Measurements from ENCODE around the gene MYDGF.

Gene MYDGF

GRCh38 chr19:4711211-4711610, 41.1 kb upstream of the MYDGF start:
- Histone ChIP-seq H3K4me3 (ENCODE audit: insufficient read depth, low read depth, low read length) (no peak overlapping the region), H3K9me3 (ENCODE audit: control insufficient read depth, low read length) (no peaks in the 10 kb centered on the region), H3K36me3 (ENCODE audit: control insufficient read depth, insufficient read depth, low read length) (peaks cover 10% of the 10 kb centered on the region), H3K27ac (ENCODE audit: insufficient read depth, low read depth, low read length, poor library complexity, severe bottlenecking) (no peak overlapping the region), H3K4me1 (ENCODE audit: control insufficient read depth, insufficient read depth, low read length) (no peaks in the 10 kb centered on the region), H3K27me3 (ENCODE audit: control insufficient read depth, insufficient read depth, low read length, poor library complexity, severe bottlenecking) (no peaks in the 10 kb centered on the region)
- WGBS, 2 experiments: 94 to 95% methylated on average over 8 of the region's 8 CpGs

GRCh38 chr19:4710281-4710600, 40.1 kb upstream of the MYDGF start:
- H3K4me1 ChIP-seq (ENCODE audit: control insufficient read depth, insufficient read depth, low read length): no peaks in the 10 kb centered on the region
- 95% methylated on average over 16 of the region's 16 CpGs for WGBS, 2 experiments

GRCh38 chr19:4709440-4710280, 39.5 kb upstream of the MYDGF start:
- no peaks in the 10 kb centered on the region for H3K9me3 ChIP-seq (ENCODE audit: control insufficient read depth, low read length)
- no peaks in the 10 kb centered on the region for H3K4me1 ChIP-seq (ENCODE audit: control insufficient read depth, insufficient read depth, low read length)
- H3K36me3 ChIP-seq (ENCODE audit: control insufficient read depth, insufficient read depth, low read length): peaks cover 10% of the 10 kb centered on the region
- H3K27ac ChIP-seq (ENCODE audit: insufficient read depth, low read depth, low read length, poor library complexity, severe bottlenecking): no peak overlapping the region
- 96% methylated on average over 20 of the region's 20 CpGs for WGBS, 2 experiments
- H3K27me3 ChIP-seq (ENCODE audit: control insufficient read depth, insufficient read depth, low read length, poor library complexity, severe bottlenecking): no peaks in the 10 kb centered on the region
- H3K4me3 ChIP-seq (ENCODE audit: insufficient read depth, low read depth, low read length): no peak overlapping the region

More at GRCh38 chr19:4710281-4710600, 40.1 kb upstream of the MYDGF start:
- no peaks in the 10 kb centered on the region for H3K9me3 ChIP-seq (ENCODE audit: control insufficient read depth, low read length)
- H3K36me3 ChIP-seq (ENCODE audit: control insufficient read depth, insufficient read depth, low read length): peaks cover 10% of the 10 kb centered on the region
- H3K27me3 ChIP-seq (ENCODE audit: control insufficient read depth, insufficient read depth, low read length, poor library complexity, severe bottlenecking): no peaks in the 10 kb centered on the region
- no peak overlapping the region for H3K27ac ChIP-seq (ENCODE audit: insufficient read depth, low read depth, low read length, poor library complexity, severe bottlenecking)
- no peak overlapping the region for H3K4me3 ChIP-seq (ENCODE audit: insufficient read depth, low read depth, low read length)

- Histone ChIP-seq H3K27me3 (ENCODE audit: control insufficient read depth, insufficient read depth, low read length, poor library complexity, severe bottlenecking) (no peaks in the 10 kb centered on the region), H3K36me3 (ENCODE audit: control insufficient read depth, insufficient read depth, low read length) (peaks cover 5% of the 10 kb centered on the region), H3K9me3 (ENCODE audit: control insufficient read depth, low read length) (no peaks in the 10 kb centered on the region), H3K4me3 (ENCODE audit: insufficient read depth, low read depth, low read length) (no peak overlapping the region), H3K4me1 (ENCODE audit: control insufficient read depth, insufficient read depth, low read length) (no peaks in the 10 kb centered on the region), H3K27ac (ENCODE audit: insufficient read depth, low read depth, low read length, poor library complexity, severe bottlenecking) (no peak overlapping the region)
- WGBS, 2 experiments: 96% methylated on average over 10 of the region's 10 CpGs
Measured at GRCh38 chr19:4707956-4708650, 38.0 kb upstream of the MYDGF start.

DNA sequence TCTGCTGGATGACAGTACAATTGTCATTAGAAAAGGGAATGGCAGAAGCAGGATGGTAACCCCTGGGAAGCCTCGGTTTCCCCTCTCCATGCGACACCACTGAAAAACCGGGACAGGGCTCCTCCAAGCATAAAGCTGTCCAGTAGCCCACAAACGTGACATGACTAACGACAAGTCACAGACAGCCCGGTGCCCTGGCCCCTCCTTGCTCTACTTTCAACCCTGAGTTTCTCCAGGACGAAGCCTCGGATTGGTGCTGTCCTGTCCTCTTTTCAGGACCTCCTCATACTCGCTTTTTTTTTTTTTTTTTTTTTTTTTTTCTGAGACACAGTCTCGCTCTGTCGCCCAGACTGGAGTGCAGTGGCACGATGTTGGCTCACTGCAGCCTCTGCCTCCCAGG, 37.2 kb upstream of the MYDGF start:
- peaks cover 2% of the 10 kb centered on the region for H3K36me3 ChIP-seq (ENCODE audit: control insufficient read depth, insufficient read depth, low read length)
- H3K27me3 ChIP-seq (ENCODE audit: control insufficient read depth, insufficient read depth, low read length, poor library complexity, severe bottlenecking): no peaks in the 10 kb centered on the region
- WGBS, 2 experiments: 93 to 94% methylated on average over 12 of the region's 12 CpGs
- H3K4me1 ChIP-seq (ENCODE audit: control insufficient read depth, insufficient read depth, low read length): no peaks in the 10 kb centered on the region
- H3K4me3 ChIP-seq (ENCODE audit: insufficient read depth, low read depth, low read length): no peak overlapping the region
- no peak overlapping the region for H3K27ac ChIP-seq (ENCODE audit: insufficient read depth, low read depth, low read length, poor library complexity, severe bottlenecking)
- H3K9me3 ChIP-seq (ENCODE audit: control insufficient read depth, low read length): no peaks in the 10 kb centered on the region

DNA sequence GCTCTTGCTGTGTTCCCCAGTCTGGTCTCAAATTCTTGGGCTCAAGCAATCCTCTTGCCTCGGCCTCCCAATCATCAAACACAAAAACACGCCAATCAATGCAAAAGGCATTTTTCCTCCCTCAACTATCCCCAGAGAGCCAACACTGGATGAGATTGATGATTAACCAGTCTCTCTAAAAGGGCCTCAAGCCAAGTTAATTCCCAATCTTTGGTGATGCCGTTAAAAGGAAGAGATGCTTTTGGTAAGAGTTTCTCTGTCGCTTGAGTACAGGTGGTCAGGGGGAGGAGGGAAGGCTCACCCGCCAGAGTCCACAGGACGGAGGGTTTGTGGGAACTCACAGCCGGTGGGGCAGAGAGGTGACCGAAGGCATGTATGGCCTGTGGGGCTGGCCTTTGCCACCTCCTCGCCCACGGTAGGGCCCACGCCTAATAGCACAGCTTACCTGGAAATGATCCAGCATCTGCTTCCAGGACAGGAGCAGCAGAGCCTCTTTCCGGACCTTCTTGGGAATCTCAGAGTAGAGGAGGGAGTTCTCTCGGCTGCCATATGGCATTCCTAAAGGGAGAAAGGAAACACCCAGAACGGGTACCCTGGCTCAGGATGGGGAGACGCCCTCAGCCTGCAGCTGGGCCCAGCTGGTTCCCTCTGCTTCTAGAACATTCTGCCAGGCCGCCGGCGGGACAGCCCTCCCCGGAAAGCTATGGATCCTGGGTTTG, 35.4 kb upstream of the MYDGF start:
- Histone ChIP-seq H3K27ac (ENCODE audit: insufficient read depth, low read depth, low read length, poor library complexity, severe bottlenecking) (no peak overlapping the region), H3K4me3 (ENCODE audit: insufficient read depth, low read depth, low read length) (no peak overlapping the region), H3K36me3 (ENCODE audit: control insufficient read depth, insufficient read depth, low read length) (peaks cover 11% of the 10 kb centered on the region), H3K9me3 (ENCODE audit: control insufficient read depth, low read length) (no peaks in the 10 kb centered on the region), H3K4me1 (ENCODE audit: control insufficient read depth, insufficient read depth, low read length) (no peaks in the 10 kb centered on the region), H3K27me3 (ENCODE audit: control insufficient read depth, insufficient read depth, low read length, poor library complexity, severe bottlenecking) (no peaks in the 10 kb centered on the region)
- 94% methylated on average over 19 of the region's 19 CpGs for WGBS, 2 experiments

DNA sequence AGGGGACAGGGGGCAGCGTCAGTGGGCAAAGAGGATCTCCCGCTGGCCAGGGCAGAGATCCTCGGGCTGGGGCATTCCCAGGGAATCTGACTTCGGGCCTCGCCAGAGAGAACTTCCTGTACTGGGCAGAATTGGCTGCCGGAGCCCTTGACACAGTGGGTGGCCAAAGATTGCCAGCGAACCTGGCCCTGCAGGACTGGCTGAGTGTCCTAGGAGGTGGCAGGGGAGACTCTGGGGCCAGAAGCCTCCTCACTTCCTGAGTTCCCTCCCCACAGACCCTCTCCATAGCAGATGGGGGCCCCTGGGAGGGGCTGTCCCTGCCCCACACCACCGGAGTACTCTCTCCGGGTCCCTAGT, 34.2 kb upstream of the MYDGF start:
- Histone ChIP-seq H3K4me1 (ENCODE audit: control insufficient read depth, insufficient read depth, low read length) (no peaks in the 10 kb centered on the region), H3K36me3 (ENCODE audit: control insufficient read depth, insufficient read depth, low read length) (peaks cover 17% of the 10 kb centered on the region), H3K27me3 (ENCODE audit: control insufficient read depth, insufficient read depth, low read length, poor library complexity, severe bottlenecking) (no peaks in the 10 kb centered on the region), H3K27ac (ENCODE audit: insufficient read depth, low read depth, low read length, poor library complexity, severe bottlenecking) (no peak overlapping the region), H3K9me3 (ENCODE audit: control insufficient read depth, low read length) (no peaks in the 10 kb centered on the region), H3K4me3 (ENCODE audit: insufficient read depth, low read depth, low read length) (no peak overlapping the region)
- 90 to 93% methylated on average over 9 of the region's 9 CpGs for WGBS, 2 experiments

DNA sequence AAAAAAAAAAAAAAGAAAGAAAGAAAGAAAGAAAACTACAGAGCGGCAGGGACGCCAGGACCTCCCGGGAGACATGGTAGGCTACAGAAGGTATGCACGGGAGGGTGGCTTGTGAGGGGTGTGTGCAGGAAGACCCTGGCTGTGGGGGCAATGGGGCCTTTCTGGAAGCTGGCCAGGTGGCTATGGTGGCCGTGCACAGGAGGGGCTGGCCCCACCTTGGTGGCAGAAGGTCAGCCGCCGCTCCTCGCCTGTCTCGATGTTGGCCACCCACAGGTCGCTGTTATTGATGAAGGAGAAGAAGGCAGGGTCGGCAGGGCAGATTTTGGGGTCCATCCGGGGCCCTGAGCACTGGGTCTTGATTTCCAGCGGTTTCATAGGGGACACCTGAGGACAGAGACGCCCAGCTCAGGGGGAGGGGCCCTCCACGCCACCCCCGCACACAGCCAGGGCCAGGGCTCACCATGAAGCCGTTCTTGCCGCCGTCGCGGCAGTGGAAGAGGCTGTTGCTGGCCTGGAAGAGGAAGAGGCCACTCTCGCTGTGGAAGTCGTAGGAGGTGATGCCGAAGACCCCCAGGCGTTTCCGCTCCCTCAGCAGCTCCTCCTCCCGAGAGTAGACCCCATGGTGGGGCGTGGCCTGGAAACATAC, 33.7 kb upstream of the MYDGF start:
- Histone ChIP-seq H3K27me3 (ENCODE audit: control insufficient read depth, insufficient read depth, low read length, poor library complexity, severe bottlenecking) (no peaks in the 10 kb centered on the region), H3K36me3 (ENCODE audit: control insufficient read depth, insufficient read depth, low read length) (peaks cover 17% of the 10 kb centered on the region), H3K4me1 (ENCODE audit: control insufficient read depth, insufficient read depth, low read length) (no peaks in the 10 kb centered on the region), H3K9me3 (ENCODE audit: control insufficient read depth, low read length) (no peaks in the 10 kb centered on the region), H3K27ac (ENCODE audit: insufficient read depth, low read depth, low read length, poor library complexity, severe bottlenecking) (no peak overlapping the region), H3K4me3 (ENCODE audit: insufficient read depth, low read depth, low read length) (no peak overlapping the region)
- WGBS, 2 experiments: 94 to 95% methylated on average over 28 of the region's 28 CpGs

GRCh38 chr19:4702764-4703163, 32.6 kb upstream of the MYDGF start:
- Histone ChIP-seq H3K4me1 (ENCODE audit: control insufficient read depth, insufficient read depth, low read length) (no peaks in the 10 kb centered on the region), H3K4me3 (ENCODE audit: insufficient read depth, low read depth, low read length) (no peak overlapping the region), H3K27ac (ENCODE audit: insufficient read depth, low read depth, low read length, poor library complexity, severe bottlenecking) (no peak overlapping the region), H3K36me3 (ENCODE audit: control insufficient read depth, insufficient read depth, low read length) (peaks cover 17% of the 10 kb centered on the region), H3K9me3 (ENCODE audit: control insufficient read depth, low read length) (no peaks in the 10 kb centered on the region), H3K27me3 (ENCODE audit: control insufficient read depth, insufficient read depth, low read length, poor library complexity, severe bottlenecking) (no peaks in the 10 kb centered on the region)
- 94% methylated on average over 11 of the region's 11 CpGs for WGBS, 2 experiments

GRCh38 chr19:4701557-4701956, 31.4 kb upstream of the MYDGF start:
- H3K27me3 ChIP-seq (ENCODE audit: control insufficient read depth, insufficient read depth, low read length, poor library complexity, severe bottlenecking): no peaks in the 10 kb centered on the region
- 93% methylated on average over 8 of the region's 8 CpGs for WGBS, 2 experiments

More at GRCh38 chr19:4701557-4701956, 31.4 kb upstream of the MYDGF start:
- Histone ChIP-seq H3K9me3 (ENCODE audit: control insufficient read depth, low read length) (no peaks in the 10 kb centered on the region), H3K27ac (ENCODE audit: insufficient read depth, low read depth, low read length, poor library complexity, severe bottlenecking) (no peak overlapping the region), H3K4me1 (ENCODE audit: control insufficient read depth, insufficient read depth, low read length) (no peaks in the 10 kb centered on the region), H3K4me3 (ENCODE audit: insufficient read depth, low read depth, low read length) (no peak overlapping the region), H3K36me3 (ENCODE audit: control insufficient read depth, insufficient read depth, low read length) (peaks cover 21% of the 10 kb centered on the region)

Measured in ectodermal cell (in vitro differentiated cells).